ENCODE measurements around the gene FUT8.

DNA sequence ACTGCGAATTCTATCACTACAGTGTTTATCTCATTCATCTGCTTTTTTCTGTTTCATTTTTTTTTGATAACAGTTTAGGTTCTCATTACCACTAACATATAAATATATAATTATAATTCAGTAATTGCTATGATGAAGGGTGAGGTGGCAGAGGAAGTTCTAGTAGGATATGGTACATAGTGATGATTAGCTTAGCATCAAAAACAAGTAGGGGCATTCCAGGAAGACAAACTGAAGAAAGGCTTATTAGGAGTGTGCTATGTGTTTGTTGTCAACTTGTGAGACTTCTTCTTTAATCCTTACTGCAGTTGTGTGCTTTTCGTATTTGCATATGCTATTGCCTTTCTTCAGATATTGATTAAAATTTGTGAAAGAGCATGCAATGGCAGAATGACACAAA, 20.6 kb downstream of the FUT8 start:
- TF ChIP-seq SMC3 (IDR thresholded peaks at IDR 0.05; ENCODE audit: low read depth, low read length) (no peak), CTCF (IDR thresholded peaks at IDR 0.05) (no peak), CHD2 (IDR thresholded peaks at IDR 0.05; ENCODE audit: low read length, partially characterized antibody) (no peak), NFIC (IDR thresholded peaks at IDR 0.05; ENCODE audit: borderline replicate concordance) (no peak), POLR2AphosphoS5 (IDR thresholded peaks at IDR 0.05; ENCODE audit: low read depth, low read length) (no peak), FOXJ3 (CRISPR knock-in tag; IDR thresholded peaks at IDR 0.05) (no peak), EZH2phosphoT487 (IDR thresholded peaks at IDR 0.05; ENCODE audit: borderline replicate concordance, low read depth) (no peak)
